Gastrocnemius medialis (tissue), 4 donors: Measurements from ENCODE around the gene MAN1A2. TPM values are rescaled to one million over a fixed set of nuclear protein-coding genes. Genes with fewer than 3 reads are reported as not detected.

Experiments used
- ATAC-seq, 2 donors: fragments of 150-250 bp; one replicate each; pipeline ENCODE4 v1.9.1; 2016
- DNase-seq, 2 donors: peaks; one replicate each; pipeline ENCODE4 v3.0.0-alpha.2; 2019
- H3K27ac ChIP-seq, 4 donors: fragments of 200-600 bp; sonication (generic); 1 replicate in 1 of 4; 2 replicates in 3 of 4; pipeline ENCODE4 v1.5.1; 2016 to 2018; ENCODE audit warnings: mild to moderate bottlenecking in 2 of 4, moderate library complexity in 1 of 4
- H3K27me3 ChIP-seq, 3 donors: fragments of 200-600 bp; sonication (generic) in 2 of 3; 1 replicate in 1 of 3; 2 replicates in 2 of 3; pipeline versions ENCODE4 v1.5.1 to v1.6.0; 2016 to 2019; ENCODE audit warnings: mild to moderate bottlenecking in 1 of 3, moderate library complexity in 1 of 3
- H3K36me3 ChIP-seq, 2 donors: fragments of 200-600 bp; sonication (generic) in 1 of 2; one replicate each; pipeline ENCODE4 v1.5.1; 2017 to 2018
- H3K4me1 ChIP-seq, 2 donors: fragments of 200-600 bp; sonication (generic) in 1 of 2; one replicate each; pipeline ENCODE4 v1.5.1; 2016 to 2017; ENCODE audit warnings: mild to moderate bottlenecking in 2 of 2
- H3K4me3 ChIP-seq, 4 donors: fragments of 200-600 bp; sonication (generic) in 3 of 4; 1 replicate in 1 of 4; 2 replicates in 3 of 4; pipeline ENCODE4 v1.5.1; 2016 to 2019; ENCODE audit warnings: mild to moderate bottlenecking in 2 of 4
- H3K9me3 ChIP-seq, 3 donors: fragments of 200-600 bp; sonication (generic) in 2 of 3; 1 replicate in 1 of 3; 2 replicates in 2 of 3; pipeline ENCODE4 v1.5.1; 2016 to 2019
- POLR2A ChIP-seq, 2 donors: fragments of 450-650 bp; IDR thresholded peaks; one replicate each; pipeline ENCODE4 v1.6.1; 2017; ENCODE audit warnings: antibody characterized with exemption in 2 of 2, mild to moderate bottlenecking in 2 of 2, moderate library complexity in 2 of 2
- in situ Hi-C, 4 donors: fragments of 200-750 bp; cut with MboI; loops; one replicate each; pipeline versions ENCODE4 v1.15.0 to v1.8.0; 2017; ENCODE audit warnings: low sequenced_read_pairs in 4 of 4
- intact Hi-C: fragments of 100-400 bp; cut with DNase I; formaldehyde crosslinking; loops from one replicate; pipeline ENCODE4 v1.15.1; 2023; ENCODE audit warnings: low total_unique reads
- total RNA-seq, 4 donors: library from RNA; depleted of rRNA; stranded (reverse); fragments of >200 nt; gene quantifications; one replicate each; pipeline versions ENCODE4 v1.1.0 to v1.2.3, GENCODE V29; 2016
- TF ChIP-seq, protein P1 (sequence below), 5 experiments: fragments of 450-650 bp in 3 of 5; fragments of 200-600 bp in 2 of 5; sonication (generic) in 2 of 5; IDR thresholded peaks in 4 of 5; conservative IDR thresholded peaks in 1 of 5; 1 replicate in 4 of 5; 2 replicates in 1 of 5; pipeline ENCODE4 v1.5.1; 2016 to 2019; ENCODE audit warnings: antibody characterized with exemption in 5 of 5, mild to moderate bottlenecking in 3 of 5, moderate library complexity in 3 of 5

The MAN1A2 gene
- total RNA-seq, 4 donors from 2014 or later: 14.9 to 37.0 (median 28.3) TPM

DNA sequence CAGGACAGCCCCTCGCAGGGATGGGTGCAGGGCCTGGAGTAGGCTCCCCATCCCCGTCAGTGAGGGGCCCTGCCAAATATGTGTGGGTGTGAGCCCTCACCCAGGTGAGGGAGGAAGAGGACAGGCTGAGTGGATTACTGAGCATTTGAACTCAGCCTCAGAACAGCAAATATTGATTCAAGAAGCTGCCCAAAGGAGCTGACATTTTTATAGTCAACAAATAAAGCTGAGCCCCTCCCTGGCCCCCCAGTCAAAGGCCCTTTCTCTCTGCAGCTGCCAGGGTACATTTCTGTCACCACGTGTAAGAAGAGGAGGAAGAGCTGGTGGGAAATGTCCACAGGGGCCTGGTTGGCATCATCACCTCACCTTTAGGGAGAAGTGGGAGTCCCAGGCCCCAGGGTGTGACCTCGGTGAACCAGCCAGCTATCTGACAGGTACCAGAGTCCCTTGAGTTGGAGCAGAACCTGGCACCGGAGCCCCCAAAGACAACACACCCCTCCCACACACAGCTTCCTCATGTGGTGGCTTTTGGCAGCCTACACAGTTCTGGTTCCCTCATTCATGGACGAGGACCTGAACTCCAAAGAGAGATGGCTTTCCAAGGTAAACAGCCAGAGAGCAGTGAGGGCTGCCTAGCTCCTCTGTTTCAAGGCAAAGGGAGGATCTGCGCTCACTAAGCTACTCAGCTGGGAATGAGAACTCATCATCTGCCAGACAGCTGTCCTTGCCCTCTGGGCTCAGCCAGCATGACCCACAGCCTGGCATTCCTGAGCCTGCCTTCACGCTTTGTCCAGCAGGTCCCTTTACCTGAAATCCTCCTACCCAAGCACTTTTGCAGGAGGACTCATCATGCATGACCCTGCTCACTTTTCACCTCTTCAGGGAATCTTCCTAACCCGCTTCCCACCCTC, 195.6 kb downstream of the MAN1A2 start:
- DNase-seq: no peak
- Histone ChIP-seq H3K4me1 (no peaks in the 10 kb centered on the region), H3K27ac (no peak overlapping the region), H3K36me3 (no peaks in the 10 kb centered on the region), H3K9me3 (no peaks in the 10 kb centered on the region), H3K27me3 (no peaks in the 10 kb centered on the region), H3K4me3 (no peak overlapping the region)
- no peak for TF ChIP-seq POLR2A (IDR thresholded peaks at IDR 0.05)
- TF ChIP-seq, protein P1, sequence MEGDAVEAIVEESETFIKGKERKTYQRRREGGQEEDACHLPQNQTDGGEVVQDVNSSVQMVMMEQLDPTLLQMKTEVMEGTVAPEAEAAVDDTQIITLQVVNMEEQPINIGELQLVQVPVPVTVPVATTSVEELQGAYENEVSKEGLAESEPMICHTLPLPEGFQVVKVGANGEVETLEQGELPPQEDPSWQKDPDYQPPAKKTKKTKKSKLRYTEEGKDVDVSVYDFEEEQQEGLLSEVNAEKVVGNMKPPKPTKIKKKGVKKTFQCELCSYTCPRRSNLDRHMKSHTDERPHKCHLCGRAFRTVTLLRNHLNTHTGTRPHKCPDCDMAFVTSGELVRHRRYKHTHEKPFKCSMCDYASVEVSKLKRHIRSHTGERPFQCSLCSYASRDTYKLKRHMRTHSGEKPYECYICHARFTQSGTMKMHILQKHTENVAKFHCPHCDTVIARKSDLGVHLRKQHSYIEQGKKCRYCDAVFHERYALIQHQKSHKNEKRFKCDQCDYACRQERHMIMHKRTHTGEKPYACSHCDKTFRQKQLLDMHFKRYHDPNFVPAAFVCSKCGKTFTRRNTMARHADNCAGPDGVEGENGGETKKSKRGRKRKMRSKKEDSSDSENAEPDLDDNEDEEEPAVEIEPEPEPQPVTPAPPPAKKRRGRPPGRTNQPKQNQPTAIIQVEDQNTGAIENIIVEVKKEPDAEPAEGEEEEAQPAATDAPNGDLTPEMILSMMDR (IDR thresholded peaks at IDR 0.05 in 4 of 5, conservative IDR thresholded peaks at IDR 0.05 in 1 of 5): no peak
- intact Hi-C loops: no loop called here
- no peak for ATAC-seq
- in situ Hi-C loops: no loop called here

DNA sequence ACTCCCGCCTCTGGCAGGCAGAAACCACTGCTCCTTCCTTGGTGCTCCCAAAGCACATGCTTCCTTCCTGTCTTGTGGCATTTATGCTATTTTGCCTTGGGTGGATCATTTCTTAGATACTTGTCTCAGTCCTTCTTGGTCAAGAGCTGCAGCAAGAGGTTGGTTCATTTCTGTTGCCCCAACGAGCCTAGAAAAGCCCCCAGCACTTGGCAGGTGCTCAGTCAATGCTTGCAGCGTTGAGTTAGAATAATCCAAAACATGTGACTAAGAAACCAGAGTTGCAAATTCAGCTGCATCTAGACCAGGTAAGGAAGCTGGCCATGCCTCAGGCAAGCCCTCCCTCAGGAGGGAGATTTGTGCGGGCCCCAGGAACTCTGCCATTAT, 196.2 kb downstream of the MAN1A2 start:
- Histone ChIP-seq H3K9me3 (no peaks in the 10 kb centered on the region), H3K36me3 (no peaks in the 10 kb centered on the region), H3K27ac (no peak overlapping the region), H3K4me1 (no peaks in the 10 kb centered on the region), H3K27me3 (no peaks in the 10 kb centered on the region), H3K4me3 (no peak overlapping the region)
- DNase-seq (no peak), ATAC-seq (no peak)
- TF ChIP-seq POLR2A (IDR thresholded peaks at IDR 0.05): no peak
- TF ChIP-seq, protein P1 (IDR thresholded peaks at IDR 0.05 in 4 of 5, conservative IDR thresholded peaks at IDR 0.05 in 1 of 5): no peak
- intact Hi-C loops (no loop called here), in situ Hi-C loops (no loop called here)

DNA sequence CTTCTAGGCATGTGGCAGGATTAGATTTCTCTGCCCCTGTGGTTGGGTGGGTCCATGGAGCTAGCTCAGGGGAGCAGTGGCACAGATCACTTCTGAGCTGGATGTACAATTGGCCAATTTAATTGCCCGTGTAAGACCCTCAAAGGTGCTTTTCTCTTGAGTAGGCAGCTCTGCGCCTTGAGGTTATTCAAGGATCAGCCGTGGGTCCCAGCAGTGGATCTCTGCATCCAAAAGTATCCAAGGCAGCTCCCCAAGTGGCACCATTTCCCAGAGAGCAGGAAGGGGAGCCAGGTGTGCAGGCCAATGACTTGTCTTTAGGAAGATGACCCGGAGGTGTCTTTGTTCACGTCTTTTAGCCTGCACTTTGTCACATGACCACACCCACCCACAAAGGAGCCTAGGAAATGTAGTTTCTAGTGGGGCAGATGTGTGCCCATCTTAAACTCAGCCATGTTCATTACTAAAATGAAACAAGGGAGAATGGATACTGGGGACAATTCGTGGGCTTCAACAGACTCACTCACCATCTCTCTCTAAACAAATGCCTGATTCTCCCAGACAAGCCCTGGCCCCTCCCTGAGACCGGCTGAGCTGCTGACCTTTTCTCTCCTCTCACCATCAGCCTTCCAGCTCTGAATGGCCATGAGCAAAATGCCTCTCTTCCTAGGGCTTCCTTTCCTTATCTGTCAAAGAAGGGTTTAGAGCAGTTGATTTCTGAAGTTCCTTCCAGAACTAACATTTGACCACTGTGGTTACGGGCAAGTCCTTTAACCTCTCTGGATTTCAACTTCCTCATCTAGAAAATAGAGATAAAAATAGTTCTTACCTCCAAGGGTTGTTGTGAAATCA, 197.2 kb downstream of the MAN1A2 start:
- H3K9me3 ChIP-seq: no peaks in the 10 kb centered on the region
- TF ChIP-seq POLR2A (IDR thresholded peaks at IDR 0.05): no peak
- TF ChIP-seq, protein P1 (IDR thresholded peaks at IDR 0.05 in 4 of 5, conservative IDR thresholded peaks at IDR 0.05 in 1 of 5): no peak
- intact Hi-C loops: no loop called here
- in situ Hi-C loops: no loop called here
- DNase-seq (no peak), ATAC-seq (no peak)
- no peaks in the 10 kb centered on the region for H3K4me1 ChIP-seq
- H3K36me3 ChIP-seq: no peaks in the 10 kb centered on the region
- no peak overlapping the region for H3K27ac ChIP-seq
- no peak overlapping the region for H3K4me3 ChIP-seq
- H3K27me3 ChIP-seq: no peaks in the 10 kb centered on the region

DNA sequence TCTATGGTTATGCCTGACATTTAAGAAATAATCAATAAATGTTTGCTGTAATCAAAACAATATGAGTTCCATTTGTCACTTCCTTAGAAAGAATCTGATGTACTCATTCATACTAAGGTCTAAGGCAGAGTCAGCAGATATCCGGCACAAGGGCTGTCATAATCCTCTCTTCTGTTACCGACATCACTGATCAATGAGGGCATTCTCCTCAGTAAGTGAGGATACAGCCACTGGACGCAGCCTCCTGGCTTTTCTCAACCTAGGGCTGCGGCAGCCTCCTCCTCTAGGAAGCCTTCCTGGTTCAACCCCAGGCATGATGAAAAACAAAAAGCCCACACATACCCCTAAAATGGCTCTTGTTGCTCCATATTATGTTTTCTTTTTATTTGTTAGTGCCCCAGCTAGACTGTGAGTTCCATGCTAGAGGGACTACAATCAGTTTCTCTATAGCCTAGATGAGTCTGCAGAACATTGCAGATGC, 197.9 kb downstream of the MAN1A2 start:
- Histone ChIP-seq H3K27me3 (no peaks in the 10 kb centered on the region), H3K27ac (no peak overlapping the region), H3K36me3 (no peaks in the 10 kb centered on the region), H3K9me3 (no peaks in the 10 kb centered on the region), H3K4me1 (no peaks in the 10 kb centered on the region), H3K4me3 (no peak overlapping the region)
- no peak for ATAC-seq
- TF ChIP-seq, protein P1 (IDR thresholded peaks at IDR 0.05 in 4 of 5, conservative IDR thresholded peaks at IDR 0.05 in 1 of 5): no peak
- no peak for TF ChIP-seq POLR2A (IDR thresholded peaks at IDR 0.05)
- intact Hi-C loops: no loop called here
- in situ Hi-C loops: no loop called here
- no peak for DNase-seq
